ENCODE data around the gene MN1.

Gene MN1

GRCh38 chr22:27788500-27789288, 12.9 kb downstream of the MN1 start:
- DNase-seq (ENCODE audit: extremely low read depth, low read depth) = no peak

GRCh38 chr22:27786965-27787364, 14.6 kb downstream of the MN1 start:
- no peak for TF ChIP-seq CTCF (IDR thresholded peaks at IDR 0.05; ENCODE audit: low read depth, low read length)

More at GRCh38 chr22:27788500-27789288, 12.9 kb downstream of the MN1 start:
- no peak for TF ChIP-seq CTCF (IDR thresholded peaks at IDR 0.05; ENCODE audit: low read depth, low read length)

GRCh38 chr22:27786291-27786932, 15.1 kb downstream of the MN1 start:
- DNase-seq (ENCODE audit: extremely low read depth, low read depth) = no peak
- TF ChIP-seq CTCF (IDR thresholded peaks at IDR 0.05; ENCODE audit: low read depth, low read length) = no peak

More at GRCh38 chr22:27786965-27787364, 14.6 kb downstream of the MN1 start:
- DNase-seq (ENCODE audit: extremely low read depth, low read depth) = no peak

GRCh38 chr22:27785831-27786230, 15.7 kb downstream of the MN1 start:
- no peak for DNase-seq (ENCODE audit: extremely low read depth, low read depth)
- no peak for TF ChIP-seq CTCF (IDR thresholded peaks at IDR 0.05; ENCODE audit: low read depth, low read length)

GRCh38 chr22:27784120-27784475, 17.5 kb downstream of the MN1 start:
- DNase-seq (ENCODE audit: extremely low read depth, low read depth) = no peak
- no peak for TF ChIP-seq CTCF (IDR thresholded peaks at IDR 0.05; ENCODE audit: low read depth, low read length)

- DNase-seq (ENCODE audit: extremely low read depth, low read depth) = no peak
- no peak for TF ChIP-seq CTCF (IDR thresholded peaks at IDR 0.05; ENCODE audit: low read depth, low read length)
Observed at GRCh38 chr22:27783436-27784119, 18.0 kb downstream of the MN1 start.

GRCh38 chr22:27782088-27782487, 19.5 kb downstream of the MN1 start:
- TF ChIP-seq CTCF (IDR thresholded peaks at IDR 0.05; ENCODE audit: low read depth, low read length) = no peak

More at GRCh38 chr22:27782088-27782487, 19.5 kb downstream of the MN1 start:
- no peak for DNase-seq (ENCODE audit: extremely low read depth, low read depth)
